Activated CD4-positive, CD25-positive, alpha-beta regulatory T cell treated with anti-CD3 and anti-CD28 coated beads, Interleukin-2, amount 50 U/mL, for 16 hours (primary cell): ENCODE results near the gene CREB3L2.

Experiments used
- DNase-seq: peaks from one replicate; pipeline ENCODE4 v3.0.0-alpha.2; 2020; ENCODE audit warnings: low read depth, low spot score

Gene CREB3L2

GRCh38 chr7:137875746-137876145, 126.1 kb downstream of the CREB3L2 start:
- DNase-seq, result no peak

- DNase-seq, result no peak
These were observed 127.7 kb downstream of the CREB3L2 start for GRCh38 chr7:137873979-137874777.

- no peak for DNase-seq
These were observed 128.4 kb downstream of the CREB3L2 start for GRCh38 chr7:137873524-137873923.

GRCh38 chr7:137871170-137871915, 130.5 kb downstream of the CREB3L2 start:
- no peak for DNase-seq

GRCh38 chr7:137870684-137871083, 131.2 kb downstream of the CREB3L2 start:
- no peak for DNase-seq

GRCh38 chr7:137870078-137870477, 131.8 kb downstream of the CREB3L2 start:
- no peak for DNase-seq

- DNase-seq, result no peak
These were observed 132.6 kb downstream of the CREB3L2 start for GRCh38 chr7:137869260-137869659.

GRCh38 chr7:137867289-137867688, 134.6 kb downstream of the CREB3L2 start:
- no peak for DNase-seq

- DNase-seq, result no peak
These were observed 136.1 kb downstream of the CREB3L2 start for GRCh38 chr7:137865764-137866163.

- DNase-seq, result no peak
These were observed 138.9 kb downstream of the CREB3L2 start for GRCh38 chr7:137862964-137863363.

GRCh38 chr7:137862358-137862757, 139.5 kb downstream of the CREB3L2 start:
- no peak for DNase-seq

- no peak for DNase-seq
These were observed 141.3 kb downstream of the CREB3L2 start for GRCh38 chr7:137860542-137860941.

- no peak for DNase-seq
These were observed 148.8 kb downstream of the CREB3L2 start for GRCh38 chr7:137853053-137853452.

- no peak for DNase-seq
These were observed 149.8 kb downstream of the CREB3L2 start for GRCh38 chr7:137852108-137852507.

GRCh38 chr7:137850972-137851945, 150.6 kb downstream of the CREB3L2 start:
- DNase-seq, result no peak

GRCh38 chr7:137850571-137850970, 151.3 kb downstream of the CREB3L2 start:
- no peak for DNase-seq

GRCh38 chr7:137848095-137848494, 153.8 kb downstream of the CREB3L2 start:
- no peak for DNase-seq

GRCh38 chr7:137847568-137848050, 154.3 kb downstream of the CREB3L2 start:
- DNase-seq, result no peak

GRCh38 chr7:137846827-137847567, 154.9 kb downstream of the CREB3L2 start, which contains the start of gene DGKI:
TSS of gene DGKI (minus strand) at chr7:137846974.
- DNase-seq, result no peak

- DNase-seq, result no peak
These were observed 155.4 kb downstream of the CREB3L2 start for GRCh38 chr7:137846549-137846826.
